NCI-H1436 (cell line): ENCODE results near the gene CAMK4.

Experiments
- DNase-seq: peaks from one replicate; lab custom pipeline; 2025; lab: John Stamatoyannopoulos, UW

CAMK4 gene

DNA sequence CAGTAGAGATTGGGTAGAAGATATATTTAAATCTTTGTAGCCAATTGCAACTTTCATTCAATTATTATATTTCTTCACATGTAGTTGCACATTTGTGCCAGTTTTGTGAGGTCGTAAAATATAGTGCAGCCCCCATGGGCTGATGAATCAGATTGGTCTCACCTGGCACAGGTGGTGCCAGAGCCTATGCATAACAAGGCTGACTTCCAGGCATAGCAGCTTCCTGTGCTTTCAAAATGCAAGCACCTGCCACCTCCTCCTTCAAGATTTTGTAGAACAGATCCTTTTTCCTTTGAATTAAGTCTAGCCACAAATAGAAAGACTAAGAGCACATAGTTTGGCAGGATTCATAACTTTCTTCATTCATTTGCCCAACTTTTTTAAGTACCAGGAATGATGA, 201.0 kb downstream of the CAMK4 start:
- no peak for DNase-seq

DNA sequence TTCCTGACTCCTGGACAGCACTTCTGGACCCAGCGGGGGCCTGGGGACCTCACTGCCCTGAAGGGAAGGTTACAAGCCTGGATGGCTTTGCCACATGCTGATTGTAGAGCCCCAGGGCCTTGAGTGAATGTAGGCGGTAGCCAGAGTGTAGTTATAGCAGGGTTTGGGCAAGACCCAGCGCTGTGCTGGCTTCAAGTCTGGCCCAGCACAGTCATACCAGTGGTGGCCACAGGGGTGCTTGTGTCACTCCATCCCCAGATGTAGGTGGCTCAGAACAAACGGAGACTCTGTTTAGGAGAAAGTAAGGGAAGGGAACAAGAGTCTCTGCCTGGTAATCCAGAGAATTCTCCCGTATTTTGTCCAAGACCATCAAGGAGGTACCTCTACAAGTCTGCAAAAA, 203.6 kb downstream of the CAMK4 start:
- no peak for DNase-seq

DNA sequence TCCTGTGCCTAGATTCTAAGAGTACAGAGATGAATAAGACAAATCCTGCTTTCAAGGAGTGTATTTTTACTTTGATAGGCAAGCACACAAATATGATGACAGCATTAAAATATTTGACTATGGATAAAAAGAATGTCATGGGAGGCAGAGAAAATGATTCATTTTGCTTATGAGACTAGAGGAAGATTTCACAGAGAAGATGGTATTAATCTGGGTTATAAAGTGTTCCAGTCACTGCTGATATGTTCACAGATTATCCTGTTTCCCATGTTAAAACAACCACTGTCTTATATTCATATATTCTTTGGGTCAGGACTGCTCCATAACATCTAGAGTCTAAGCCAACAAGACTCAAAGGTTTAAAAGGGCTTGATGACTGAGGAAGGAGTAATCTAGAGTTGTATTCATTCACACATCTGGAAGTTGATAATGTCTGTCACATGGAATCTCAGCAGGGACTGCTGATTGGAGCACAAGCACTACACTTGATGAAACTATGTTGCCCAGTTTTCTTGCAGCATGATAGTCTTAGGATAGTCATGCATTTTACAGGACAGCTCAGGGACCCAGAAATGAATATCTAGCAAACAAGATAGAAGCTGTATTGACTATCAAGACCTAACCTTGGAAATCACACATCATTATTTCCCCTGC, 208.8 kb downstream of the CAMK4 start:
- no peak for DNase-seq

DNA sequence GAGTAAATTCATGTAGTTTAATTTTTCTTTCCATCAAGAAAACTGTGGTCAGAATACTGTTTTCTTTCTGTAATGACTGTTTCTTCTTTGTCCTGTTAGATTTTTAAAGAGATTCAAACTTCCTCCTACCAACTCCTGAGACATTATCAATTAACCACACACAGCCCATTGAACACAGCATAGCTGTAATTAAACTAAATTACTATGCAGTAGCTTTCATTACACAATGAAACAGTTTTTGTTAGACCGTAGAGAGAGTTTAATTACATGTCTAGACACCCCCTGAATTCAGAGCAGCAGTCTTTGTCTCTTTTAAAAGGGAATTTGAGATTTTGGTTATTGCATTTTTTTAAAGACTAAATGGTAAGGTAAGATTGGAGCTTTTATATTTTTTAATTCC, 210.6 kb downstream of the CAMK4 start:
- DNase-seq = peak; percentile 20

DNA sequence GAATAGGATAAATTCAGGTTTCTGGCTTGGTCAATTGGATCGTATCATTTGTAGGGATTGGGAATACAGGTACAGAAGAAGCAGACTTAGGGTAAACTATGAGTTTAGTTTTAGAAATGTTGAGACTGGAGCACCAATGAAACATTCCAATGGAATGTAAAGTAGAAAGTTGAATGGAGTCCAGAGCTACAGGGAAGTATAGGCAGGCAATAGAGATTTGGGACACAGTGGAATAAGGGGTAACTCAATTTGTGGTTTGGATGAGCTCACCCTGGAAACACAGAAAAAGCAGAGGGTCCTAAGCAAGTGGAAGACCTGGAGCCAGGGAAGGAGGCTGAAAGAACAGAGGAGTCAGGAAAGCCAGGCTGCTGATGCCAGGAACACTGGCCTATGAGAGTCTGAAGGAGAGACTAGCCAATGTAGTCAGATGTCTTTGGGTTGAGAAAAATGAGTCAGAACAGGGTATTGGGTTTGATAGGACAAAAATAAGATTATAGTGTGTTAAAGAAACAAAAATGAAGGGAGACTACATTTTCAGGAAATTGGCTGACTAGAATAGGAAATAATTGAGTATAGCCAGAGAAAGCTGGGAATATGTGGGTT, 215.4 kb downstream of the CAMK4 start:
- no peak for DNase-seq

DNA sequence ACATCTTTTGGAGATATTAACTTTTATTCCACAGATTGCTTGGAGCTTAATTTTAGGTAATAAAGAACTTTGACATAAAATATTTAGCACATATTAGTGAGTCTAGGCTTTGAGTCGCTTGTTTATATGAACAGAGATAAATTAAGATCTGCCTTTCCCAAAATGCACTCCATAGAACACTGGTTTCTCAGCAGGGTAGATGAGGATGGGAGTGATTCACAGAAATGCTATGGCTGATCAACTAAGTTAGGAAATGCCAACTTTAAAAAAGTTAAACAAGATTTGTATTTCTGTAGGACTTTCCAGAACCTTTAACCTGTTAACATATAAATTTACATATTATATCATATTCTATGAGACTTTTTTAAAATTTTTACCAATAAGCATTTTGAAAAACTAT, 222.9 kb downstream of the CAMK4 start:
- DNase-seq = no peak

DNA sequence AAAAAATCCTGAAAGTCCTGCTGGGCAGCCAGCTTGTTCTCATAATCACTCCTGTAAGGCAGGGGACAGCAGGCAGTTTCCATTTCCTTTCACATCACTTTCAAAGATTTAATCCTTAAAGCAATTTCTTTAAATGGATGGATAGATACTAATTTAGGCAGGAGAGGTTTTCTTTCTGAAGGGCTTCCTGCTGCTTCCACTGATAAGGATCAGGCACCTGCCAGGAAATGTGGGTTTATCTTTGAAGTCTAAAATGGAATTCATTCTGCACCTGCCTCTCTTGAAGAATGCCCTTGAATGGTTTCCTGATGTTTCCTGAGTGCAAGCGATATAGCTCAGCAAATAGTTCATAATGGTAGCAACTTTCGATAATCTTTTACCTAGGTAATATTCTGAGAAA, 223.6 kb downstream of the CAMK4 start:
- peak; percentile 48 for DNase-seq

DNA sequence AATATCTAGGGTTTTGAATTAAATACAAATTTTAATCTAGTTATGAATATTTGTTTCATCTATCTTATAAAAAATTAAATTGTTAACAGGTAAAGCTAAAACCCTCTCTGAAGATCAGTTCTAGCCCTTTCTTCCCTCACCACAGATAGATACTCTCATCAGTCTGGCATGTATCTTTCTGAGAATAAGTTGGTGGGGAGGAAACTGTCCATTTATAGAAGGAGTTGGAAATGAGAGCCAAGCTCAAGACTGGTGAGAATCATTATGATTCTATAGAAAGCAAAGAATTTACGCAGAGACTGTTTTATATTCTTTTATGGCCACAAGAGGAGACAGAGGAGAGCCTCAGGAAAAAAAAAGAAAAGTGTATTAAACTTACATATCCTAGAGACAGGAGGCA, 229.1 kb downstream of the CAMK4 start:
- no peak for DNase-seq

DNA sequence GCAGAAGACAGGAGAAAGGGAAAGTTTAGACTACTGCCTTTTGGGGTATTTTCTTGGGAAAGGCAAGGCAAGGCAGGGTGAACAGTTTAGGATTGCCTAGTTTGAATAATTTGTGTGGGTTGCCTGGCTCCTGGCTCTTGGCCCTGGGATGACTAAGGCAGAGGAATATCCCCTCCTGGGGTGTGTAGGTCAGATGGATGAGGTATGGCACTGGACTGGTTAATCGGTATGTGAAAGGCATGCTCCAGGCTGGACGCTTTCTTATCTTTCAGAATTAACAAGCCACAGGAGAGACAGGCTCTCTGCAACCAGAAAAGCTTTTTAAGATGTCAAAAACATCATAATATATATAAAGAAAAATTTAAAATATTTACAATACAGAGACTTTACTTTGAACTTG, 229.6 kb downstream of the CAMK4 start:
- DNase-seq = no peak

DNA sequence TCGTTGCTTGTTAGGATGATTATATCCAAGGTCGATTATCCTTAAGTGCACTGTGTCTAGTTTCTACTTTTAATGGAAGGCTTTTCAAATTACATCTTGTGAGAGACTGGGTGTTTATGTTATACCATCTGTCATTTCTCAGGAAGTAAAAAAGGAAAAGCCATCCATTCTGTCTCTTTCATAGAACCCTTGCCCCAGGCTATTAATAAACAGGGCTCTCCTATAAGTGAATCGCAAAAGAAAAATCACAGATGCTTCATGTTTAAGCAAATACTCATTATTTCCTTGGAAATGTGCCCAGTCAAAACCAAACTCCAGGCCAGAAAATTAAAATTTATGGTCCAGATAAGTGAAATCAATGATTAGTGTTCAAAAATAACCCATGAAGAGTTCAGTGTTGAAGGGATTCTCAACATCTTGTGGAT, 230.0 kb downstream of the CAMK4 start:
- peak; percentile 92 for DNase-seq

DNA sequence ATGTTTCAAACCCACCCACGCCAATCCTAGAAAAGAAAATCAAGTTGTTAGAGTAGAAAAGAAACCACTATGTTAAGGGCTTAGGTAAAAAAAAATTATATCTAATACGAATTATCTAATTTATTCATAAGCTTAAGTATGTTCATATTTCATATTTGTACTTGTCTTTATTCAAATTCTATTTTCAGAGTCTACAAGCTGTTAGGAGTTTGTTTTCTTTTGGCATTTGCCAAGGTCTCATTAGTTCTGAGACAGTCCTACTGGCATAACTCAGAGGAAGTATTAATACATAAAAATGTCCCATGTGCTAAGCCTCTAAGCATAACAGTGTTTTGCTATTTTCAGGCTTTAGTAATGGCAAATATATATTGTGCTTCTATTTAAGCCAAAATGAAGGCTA, 230.6 kb downstream of the CAMK4 start:
- no peak for DNase-seq

DNA sequence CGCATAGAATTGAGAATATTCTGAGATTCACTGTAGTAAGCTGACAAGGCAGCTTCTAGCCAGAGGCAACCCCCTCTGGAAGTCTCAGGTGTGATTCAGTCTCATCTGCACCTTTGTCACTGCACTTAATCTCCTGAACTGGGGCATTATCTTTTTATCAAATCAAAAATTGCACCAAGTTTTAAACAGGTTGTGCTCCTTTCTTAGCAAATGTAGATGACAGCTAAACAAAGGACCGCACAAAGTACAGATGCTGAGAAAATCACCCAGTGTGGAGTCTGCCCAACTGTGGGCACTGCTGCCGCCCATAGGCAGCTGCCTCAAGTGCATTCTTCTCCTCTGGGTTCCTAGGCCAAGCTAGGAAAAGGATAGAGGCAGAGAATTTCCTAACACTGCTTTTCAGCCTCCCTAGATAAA, 237.1 kb downstream of the CAMK4 start:
- peak; percentile 49 for DNase-seq

DNA sequence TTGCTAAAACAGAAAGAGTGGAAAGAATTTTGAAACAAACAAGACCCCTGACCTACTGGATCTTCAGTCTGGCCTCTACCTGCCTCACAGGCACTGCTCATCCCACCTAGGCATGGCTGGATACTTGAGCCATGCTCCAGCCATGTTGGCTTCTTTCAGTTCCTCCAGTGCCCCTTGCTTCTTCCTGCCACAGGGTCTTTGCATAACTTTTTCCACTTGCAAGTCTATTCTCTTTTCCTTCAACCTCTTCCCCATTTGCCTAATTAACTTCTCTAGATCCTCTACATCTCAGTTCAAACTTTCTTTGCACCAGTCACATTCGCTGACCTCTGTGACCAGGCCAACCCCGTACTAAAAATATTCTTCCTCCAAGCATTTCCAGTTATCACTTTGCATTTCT, 237.8 kb downstream of the CAMK4 start:
- DNase-seq = no peak

DNA sequence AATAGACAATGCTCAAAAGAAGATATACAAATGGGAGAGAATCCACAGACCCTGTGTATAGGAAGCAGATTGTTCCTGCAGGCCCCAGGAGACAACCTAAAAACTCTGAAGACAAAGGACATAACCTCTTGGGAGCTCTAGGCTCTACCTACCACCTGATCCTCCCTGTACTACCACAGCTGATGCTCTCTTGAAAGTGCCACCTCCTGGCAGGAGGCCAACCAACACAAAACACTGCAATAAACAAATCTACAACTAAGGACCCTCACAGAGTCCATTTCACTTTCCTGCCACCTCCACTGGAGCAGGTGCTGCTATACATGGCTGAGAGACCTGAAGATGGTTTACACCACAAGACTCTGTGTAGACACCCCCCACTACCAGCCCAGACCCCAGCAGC, 239.1 kb downstream of the CAMK4 start:
- peak; percentile 90 for DNase-seq

DNA sequence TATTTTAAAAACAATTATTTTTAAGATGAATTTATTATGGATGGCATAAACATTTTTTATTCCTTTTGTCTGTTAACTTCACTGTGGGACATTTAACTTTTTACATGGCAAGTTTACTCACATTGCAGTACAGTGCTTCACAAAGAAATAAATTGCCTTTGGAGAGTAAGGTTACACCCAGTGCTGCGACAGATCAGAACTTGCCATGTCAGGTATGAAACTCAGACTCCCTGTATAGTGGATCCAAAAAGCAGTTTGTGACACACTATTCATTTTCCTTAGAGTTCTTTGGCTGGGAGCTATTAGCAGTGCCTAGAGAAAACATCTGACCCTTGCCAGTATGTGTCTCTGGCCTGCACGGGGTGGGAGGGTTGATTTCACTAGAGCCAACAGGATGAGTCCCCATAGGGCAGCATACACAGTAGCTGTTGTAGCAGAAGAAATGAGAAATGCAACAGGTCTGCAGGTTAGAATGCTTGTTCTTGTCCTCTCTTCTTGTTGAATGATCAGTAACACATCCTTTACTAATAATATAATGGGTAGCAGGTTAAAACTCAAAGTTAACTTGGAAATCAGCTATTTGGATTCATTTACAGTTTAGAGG, 245.2 kb downstream of the CAMK4 start:
- DNase-seq = no peak

DNA sequence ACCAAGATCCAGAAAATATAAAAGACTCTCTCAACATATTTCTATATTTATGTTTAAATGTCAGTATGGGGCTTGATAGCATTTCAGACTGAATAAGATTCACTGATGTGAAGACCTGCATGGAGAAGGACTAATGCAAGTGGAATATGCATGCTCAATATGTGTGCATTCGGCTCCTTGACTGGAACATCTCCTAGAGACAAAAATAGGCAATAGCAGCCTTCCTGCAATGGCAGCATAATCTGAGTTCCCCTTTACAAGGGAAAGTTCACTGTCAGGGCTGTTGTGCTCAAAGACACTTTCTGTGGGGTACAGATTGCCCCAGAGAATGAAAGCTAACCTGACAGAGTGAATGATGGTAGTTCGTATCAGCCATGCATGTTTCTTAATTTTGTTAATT, 245.7 kb downstream of the CAMK4 start:
- DNase-seq = no peak

DNA sequence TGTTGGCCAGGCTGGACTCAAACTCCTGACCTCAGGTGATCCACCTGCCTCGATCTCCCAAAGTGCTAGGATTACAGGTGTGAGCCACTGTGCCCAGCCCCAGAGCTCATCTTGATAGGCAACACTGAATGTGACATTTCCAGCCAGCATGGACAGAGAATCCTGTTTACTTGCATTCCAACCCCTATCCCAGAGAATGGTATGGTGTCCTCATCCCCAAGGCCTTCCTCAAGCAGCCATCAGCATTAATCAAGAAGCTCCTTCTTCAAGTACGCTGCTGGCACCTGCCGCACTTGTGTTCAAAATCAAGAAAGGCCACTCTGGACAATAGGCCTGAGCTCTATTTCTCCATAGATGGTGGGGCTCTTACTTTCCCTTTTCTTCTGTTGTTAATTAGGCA, 247.9 kb downstream of the CAMK4 start:
- DNase-seq = no peak

DNA sequence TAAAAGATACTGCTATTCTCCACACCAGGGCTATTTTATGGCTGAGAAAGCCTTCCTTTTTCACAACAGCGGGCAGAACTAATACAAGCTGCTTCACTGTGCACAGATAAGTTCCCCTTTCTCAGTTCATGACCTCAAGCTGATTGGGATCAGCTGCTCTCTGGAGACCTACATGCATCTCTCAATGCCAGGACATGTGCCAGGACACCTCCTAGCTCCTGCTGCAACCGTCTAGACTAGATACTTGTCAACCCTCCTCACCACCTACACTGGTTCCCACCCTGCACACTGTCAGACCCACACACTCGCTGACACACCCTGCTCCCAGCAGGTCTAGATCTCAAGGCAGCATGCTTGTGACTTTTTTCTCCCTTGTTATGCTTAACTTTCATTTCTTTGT, 248.4 kb downstream of the CAMK4 start:
- DNase-seq = no peak

DNA sequence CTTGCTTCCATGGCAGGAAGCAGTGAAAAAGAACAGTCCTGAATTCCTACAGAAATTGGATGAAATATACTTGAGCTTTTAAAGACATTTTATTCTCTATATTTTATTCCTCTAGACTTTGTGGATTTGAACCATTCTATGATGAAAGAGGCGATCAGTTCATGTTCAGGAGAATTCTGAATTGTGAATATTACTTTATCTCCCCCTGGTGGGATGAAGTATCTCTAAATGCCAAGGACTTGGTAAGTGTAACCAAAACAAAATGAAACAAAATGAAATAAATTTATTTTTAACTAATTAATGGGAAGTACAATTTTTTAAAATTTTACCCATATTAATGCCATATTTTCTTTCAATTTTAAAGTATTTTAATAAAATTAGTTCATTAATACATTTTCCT, 254.1 kb downstream of the CAMK4 start:
- peak; percentile 30 for DNase-seq

DNA sequence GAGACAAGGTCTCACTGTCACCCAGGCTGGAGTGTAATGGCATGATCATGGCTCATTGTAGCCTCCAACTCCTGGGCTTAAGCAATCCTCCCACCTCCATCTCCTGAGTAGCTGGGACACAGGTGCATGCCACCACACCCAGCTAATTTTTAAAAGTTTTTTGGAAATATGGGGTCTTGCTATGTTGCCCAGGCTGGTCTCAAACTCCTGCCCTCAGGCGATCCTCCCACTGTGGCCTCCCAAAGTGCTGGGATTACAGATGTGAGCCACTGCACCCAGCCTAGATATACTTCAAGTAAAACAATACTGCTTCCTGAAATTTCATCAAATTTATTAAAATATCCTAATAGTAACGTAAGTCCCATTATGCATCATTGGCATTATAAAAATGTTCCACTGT, 254.7 kb downstream of the CAMK4 start:
- DNase-seq = no peak

DNA sequence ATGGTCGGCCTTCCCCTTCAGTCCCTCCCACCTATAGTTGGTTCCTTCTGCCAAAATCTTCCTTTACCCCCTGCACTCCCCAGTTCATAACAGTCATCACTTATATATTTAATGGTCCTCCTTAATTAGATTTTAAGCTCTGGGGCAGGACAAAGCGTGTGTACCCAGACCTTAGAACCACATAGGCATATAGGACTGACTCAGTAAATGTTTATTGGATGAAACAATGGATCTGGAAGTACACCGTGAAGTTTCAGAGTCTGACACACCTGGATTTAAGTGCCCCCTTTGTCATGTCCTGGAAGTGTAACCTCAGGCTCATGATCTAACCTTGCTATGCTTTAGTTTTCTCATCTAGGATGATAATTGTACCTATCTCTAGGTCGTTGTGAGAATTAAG, 256.2 kb downstream of the CAMK4 start:
- DNase-seq = no peak

DNA sequence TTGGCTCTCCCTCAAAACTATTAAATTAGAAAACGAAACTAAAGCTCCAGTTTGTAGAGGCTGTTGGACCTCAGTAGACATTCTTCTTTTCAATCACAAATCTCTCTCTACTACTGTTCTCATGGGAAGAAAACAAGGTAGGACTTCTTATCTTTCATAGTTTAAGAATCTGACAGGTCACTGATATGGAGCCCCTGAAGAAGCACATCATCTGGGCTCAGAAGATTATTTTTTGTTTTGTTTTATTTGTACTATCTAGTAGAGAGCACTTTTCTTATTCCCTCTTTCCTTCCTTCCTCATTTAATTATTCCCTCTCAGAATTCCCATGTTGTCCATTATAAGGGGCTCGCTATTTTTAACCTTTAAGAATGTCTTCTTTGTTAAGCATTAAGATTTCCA, 261.9 kb downstream of the CAMK4 start:
- DNase-seq = no peak

DNA sequence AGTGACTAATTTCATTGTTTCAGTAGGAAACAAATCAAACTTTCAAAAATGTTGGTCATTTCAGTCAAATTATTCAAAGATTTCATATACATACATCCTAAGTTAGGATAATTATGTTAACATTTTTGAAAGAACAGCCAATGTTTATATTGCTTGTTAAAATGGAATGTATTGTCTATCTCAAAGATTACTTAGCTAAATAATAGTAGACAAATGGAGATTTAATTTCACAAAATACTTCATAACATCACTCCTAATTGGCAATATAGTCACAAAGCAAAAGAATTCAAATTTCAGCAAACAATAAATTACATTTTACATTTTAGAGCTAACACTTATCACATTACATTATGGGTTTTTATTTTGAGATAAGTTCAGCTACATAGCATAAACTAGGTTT, 262.7 kb downstream of the CAMK4 start:
- DNase-seq = no peak

DNA sequence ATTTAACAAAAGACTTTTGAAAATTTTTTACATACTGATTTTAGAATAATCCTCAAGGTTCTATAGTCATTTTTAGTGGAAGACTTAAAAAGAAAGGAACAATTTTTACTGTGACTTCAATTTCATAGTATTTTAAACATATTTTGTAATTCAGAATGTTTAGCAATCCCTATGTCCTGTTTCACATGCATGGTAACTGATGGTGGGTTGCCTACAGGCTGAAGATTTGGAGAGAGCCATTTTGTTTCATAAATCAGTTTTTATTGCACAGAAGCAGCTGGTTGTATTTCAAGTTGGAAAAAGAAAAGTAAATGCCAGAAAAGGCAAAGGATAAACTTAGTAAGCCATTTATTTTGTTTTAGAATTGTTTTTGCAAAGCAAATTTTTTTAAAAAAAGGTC, 264.2 kb downstream of the CAMK4 start:
- no peak for DNase-seq
